Activated CD8-positive, alpha-beta memory T cell treated with anti-CD3 and anti-CD28 coated beads for 4 hours (primary cell): ENCODE data around the gene MKRN1.
A peak's percentile ranks its signal among the peaks of the same experiment; 100 is the strongest.
"Not testable (repeated sequence)": the region's sequence is repeated elsewhere in the genome, so short reads cannot be mapped to it uniquely, and the experiment has no call there.

Source experiments
- DNase-seq, 2 donors: peaks; one replicate each; pipeline ENCODE4 v3.0.0-alpha.2; 2020; ENCODE audit warnings: low read depth in 2 of 2

MKRN1 gene, protein sequence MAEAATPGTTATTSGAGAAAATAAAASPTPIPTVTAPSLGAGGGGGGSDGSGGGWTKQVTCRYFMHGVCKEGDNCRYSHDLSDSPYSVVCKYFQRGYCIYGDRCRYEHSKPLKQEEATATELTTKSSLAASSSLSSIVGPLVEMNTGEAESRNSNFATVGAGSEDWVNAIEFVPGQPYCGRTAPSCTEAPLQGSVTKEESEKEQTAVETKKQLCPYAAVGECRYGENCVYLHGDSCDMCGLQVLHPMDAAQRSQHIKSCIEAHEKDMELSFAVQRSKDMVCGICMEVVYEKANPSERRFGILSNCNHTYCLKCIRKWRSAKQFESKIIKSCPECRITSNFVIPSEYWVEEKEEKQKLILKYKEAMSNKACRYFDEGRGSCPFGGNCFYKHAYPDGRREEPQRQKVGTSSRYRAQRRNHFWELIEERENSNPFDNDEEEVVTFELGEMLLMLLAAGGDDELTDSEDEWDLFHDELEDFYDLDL

DNA sequence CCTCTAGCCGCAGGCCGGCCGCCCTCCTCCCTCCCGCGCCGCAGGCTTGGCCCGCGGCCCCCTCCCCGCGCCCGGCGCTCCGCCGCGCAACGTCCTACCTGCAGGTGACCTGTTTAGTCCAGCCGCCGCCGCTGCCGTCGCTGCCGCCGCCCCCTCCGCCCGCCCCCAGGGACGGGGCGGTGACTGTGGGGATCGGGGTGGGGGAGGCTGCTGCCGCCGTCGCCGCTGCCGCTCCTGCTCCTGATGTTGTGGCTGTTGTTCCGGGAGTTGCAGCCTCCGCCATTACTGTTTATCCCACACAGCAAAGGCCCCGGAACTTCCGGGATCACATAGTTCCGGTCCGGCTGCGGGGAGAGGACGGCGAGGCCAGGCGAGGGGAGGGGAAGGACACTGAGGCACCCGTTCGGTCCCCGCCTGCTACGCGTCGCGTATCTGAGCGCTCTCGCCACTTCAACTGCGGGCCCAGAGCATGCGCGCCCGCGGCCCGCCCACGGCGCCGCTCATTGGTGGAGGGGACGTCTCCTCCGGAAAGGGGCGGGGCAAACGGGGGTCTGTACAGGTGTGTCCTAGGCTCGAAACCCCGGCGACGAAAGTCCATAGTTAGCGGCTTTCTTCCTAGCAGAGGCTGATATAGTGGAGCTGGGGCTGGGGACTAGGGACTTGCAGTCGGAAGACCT is at the start of gene MKRN1:
Gene MKRN1, minus strand, starts transcription at position 444 of the 677 bp plus-strand sequence. Its CDS starts 161 bp downstream, at position 283.
- DNase-seq = peak; percentile 88

DNA sequence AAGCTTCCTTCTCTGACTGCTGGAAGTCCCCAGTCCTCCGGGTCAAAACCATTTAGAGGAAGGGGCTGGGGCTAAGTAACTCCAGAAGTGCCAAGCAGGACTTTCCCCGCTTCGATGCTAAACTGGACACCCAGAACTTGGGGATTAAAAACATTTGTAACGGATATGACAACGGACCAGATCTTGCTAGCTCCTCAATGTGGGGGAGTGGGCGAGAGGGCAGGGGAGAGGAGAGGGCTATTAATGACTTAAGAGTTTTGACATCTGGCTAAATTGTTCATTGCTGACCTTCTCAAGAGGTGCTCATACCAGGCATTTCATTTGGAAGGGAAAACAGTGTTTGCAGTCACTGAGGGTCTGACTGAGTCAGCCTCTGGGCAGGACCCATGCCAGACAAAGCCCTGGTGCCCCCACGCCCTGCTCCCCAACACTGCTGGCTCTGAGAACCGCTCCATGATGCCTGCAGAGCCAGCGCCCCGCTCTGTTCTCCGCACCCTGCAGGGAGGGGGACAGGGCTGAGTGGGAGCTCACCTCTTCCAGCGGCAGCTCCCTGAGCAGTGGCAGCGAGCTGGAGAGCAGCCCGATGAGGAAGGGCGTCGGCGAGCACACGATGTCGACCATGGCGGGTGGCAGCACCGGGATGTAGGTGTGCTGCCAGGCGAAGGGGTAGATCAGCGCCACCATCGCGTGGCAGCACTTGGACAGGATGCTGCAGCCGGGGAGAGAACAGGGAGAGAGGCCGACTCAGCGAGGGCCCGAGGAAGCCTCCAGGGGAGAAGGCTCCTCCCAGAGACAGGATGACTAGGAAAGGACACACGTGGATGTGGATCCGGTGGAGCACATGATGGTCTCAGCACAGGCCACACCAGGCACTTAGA is 47.7 kb upstream of the MKRN1 start:
- DNase-seq = no peak

DNA sequence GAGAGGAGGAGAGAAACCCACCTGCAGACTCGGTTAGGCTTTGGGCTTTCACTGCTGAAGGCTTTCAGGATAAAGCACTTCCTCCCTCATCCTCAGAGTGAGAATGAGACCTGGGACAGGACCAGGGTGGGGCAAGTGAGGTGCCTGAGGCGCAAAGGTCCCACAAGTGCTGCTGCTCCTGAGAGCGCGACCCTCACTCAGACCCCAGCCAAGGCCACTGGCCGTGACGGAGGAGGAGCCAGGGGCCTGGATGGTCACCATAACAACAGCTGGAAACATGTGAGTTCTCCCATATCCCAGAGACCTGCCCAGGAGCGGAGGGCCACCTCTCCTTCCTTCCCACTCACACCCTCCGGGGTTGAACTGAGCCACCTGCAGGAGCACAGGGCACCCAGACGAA is 46.9 kb upstream of the MKRN1 start:
- no peak for DNase-seq

GRCh38 chr7:140525743-140526142 is 46.4 kb upstream of the MKRN1 start:
- DNase-seq = peak in 1 of 2 donors; percentile 9

DNA sequence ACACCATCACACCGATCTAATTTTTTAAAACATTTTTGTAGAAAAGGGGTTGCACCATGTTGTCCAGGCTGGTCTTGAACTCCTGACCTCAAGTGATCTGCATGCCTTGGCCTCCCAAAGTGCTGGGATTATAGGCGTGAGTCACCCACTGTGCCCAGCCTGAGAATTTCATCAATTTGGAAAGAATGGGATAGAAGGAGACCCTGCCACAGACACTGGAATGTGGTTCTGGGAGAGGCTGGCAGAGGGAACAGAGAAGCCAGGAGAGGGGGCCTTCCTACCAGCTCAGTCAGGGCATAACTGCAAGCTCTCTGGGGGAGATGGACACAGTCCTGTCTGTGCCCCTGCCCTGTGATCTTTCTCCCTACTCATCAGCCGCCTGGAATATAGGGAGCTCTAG is 42.1 kb upstream of the MKRN1 start:
- no peak for DNase-seq

DNA sequence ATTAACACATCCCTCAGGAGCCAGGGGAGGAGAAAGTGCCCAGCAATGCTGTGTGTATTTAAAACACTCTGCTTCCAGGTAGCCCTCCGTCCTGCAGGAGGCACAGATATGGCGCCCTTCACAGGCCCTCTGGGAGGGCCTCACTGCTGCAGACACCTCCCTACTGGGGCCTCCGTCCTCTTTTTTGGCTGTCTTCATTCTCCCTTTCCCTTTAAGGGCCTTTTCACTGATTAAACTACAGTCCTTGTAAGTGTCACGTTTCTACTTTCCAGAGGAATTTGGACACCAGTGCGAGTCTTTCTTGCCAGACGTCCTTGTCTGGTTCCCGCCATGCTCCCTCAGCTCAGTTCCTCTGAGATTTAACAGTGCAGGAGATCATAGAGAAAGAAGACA is 39.7 kb upstream of the MKRN1 start:
- DNase-seq = no peak

GRCh38 chr7:140518370-140519006 is 39.2 kb upstream of the MKRN1 start:
- DNase-seq = no peak

GRCh38 chr7:140517546-140518369 is 38.5 kb upstream of the MKRN1 start:
- DNase-seq = peak; percentile 14 to 21

GRCh38 chr7:140512317-140513000 is 33.2 kb upstream of the MKRN1 start:
- DNase-seq = no peak

- DNase-seq = no peak
Measured at GRCh38 chr7:140509789-140510188, 30.5 kb upstream of the MKRN1 start.

GRCh38 chr7:140507556-140507955 is 28.3 kb upstream of the MKRN1 start:
- DNase-seq = not testable (repeated sequence)

DNA sequence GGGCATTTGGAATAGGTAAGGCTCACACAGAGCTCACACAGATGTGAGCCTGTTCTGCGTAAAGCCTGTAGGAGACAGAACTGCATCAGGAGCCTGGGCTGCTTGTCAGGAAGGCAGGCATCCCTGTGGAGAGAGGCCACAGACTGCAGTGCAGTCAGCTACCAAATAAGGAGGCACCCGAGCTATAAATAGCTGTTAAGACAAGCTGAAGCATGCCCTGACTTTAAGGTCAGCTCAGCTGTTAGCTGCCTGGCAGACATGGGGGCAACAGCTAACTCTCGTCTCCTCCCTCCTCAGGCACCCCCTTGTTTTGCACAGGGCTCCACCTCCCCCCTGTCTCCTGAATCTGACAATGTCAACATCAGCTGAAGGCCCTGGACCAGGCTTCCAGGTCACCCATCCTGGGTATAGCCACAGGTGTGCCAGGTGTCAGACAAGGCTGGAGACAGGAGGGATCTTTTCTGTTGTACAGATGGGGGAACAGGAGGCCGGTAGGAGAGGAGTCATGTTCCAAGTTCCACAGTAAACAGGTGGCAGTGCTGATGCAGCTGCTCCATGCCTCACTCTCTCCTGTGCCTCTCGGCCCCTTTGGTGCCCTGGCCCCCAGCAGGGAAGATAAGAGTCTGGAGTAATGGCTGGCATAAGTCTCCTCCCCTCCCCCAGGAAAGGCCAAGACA is 27.6 kb upstream of the MKRN1 start:
- no peak for DNase-seq

DNA sequence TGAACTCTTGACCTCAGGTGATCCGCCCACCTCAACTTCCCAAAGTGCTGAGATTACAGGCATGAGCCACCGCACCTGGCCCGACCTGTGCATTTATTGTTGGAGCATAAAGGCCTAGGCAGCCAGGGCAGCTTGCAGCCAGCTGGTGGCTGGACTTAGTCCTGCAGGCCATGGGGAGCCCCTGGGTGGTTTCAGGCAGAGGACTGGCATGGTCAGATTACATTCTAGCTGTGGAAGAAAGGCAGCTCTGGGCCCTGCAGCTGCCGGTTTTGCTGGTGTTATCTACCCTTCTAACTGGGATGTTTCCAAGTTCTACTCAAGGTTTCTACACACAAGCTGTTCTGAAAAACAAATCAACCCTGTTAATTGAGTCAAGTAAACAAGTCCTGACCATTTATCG is 22.7 kb upstream of the MKRN1 start:
- DNase-seq = no peak

- DNase-seq = not testable (repeated sequence)
Measured at GRCh38 chr7:140497807-140498206, 18.5 kb upstream of the MKRN1 start.

DNA sequence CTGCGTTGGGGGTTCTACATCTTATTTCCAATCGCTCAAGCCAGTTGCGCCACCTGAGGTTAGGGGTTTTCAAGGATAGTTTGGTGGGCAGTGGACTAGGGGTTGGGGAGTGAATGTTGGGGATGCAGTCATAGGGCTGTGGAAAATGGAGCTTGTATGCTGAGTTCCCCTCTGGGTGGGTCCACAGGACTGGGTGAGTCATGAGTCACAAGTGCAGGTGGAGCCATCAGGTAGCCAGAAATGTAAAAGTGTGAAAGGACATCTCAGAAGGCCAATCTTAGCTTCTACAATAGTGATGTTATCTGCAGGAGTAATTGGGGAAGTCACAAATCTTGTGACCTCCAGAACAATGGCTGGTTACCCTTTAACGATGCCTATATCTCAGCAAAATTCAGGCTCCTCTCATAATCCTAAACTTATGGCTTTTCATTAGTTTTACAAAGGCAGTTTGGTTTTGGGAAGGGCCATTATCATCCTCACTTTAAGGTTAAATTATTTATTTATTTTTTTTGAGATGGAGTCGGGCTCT is 18.0 kb upstream of the MKRN1 start:
- no peak for DNase-seq

DNA sequence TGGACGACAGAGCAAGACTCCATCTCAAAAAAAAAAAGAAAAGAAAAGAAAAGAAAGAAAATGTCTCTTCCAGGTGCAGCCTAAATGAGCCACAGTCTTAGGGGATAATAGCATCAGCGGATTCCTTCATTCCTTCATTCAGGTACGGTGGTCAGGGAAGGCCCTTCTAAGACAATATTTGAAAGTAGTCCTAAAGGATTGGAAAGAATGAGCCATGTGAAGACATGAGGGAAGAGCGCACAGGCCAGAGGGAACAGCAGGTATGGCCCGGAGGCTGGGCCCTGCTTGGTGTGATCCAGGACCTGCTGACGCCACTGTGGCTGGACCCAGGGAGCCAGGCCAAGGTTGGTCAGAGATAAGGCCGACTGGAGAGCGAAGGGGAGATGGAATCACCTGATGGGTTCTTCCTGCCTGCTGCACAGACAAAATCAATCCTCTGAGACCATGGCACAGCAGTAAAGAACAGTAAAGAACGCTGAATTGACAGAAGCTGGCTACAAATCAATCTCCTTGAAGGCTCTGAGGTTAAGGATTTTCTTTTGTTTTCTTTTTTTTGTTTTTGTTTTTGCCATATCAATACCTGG is 16.3 kb upstream of the MKRN1 start:
- no peak for DNase-seq

DNA sequence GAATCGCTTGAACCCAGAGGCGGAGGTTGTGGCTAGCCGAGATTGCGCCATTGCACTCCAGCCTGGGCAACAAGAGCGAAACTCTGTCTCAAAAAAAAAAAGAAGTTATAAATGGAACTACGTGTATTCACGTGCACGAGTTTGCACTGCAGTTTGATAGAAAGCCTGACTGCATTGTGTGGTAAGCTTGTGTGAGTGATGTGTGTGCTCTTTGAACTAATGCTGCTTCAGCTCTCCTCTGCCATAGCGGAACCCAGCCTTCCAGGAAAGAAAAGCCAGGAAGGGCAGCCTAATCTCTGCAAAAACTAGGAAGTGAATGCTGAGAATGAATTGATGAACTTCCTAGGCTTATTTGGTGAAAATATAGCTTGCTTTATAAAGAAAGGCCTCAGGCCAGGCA is 15.6 kb upstream of the MKRN1 start:
- DNase-seq = no peak

- DNase-seq = no peak
Measured at GRCh38 chr7:140489026-140489359, 9.7 kb upstream of the MKRN1 start.
